HG02884 (cell line): Measurements from ENCODE around the gene C14orf132.

ENCODE experiments used
- ATAC-seq: cut with Tn5 transposase; IDR thresholded peaks from one replicate; pipeline ENCODE4 v1.9.1; 2021; ENCODE audit warnings: mild to moderate bottlenecking, moderate library complexity; ENCODE audit not compliant: unreplicated experiment

C14orf132 gene

GRCh38 chr14:96096639-96097610, 57.8 kb downstream of the C14orf132 start:
- no peak for ATAC-seq

GRCh38 chr14:96097752-96098151, 58.6 kb downstream of the C14orf132 start:
- ATAC-seq, result no peak

DNA sequence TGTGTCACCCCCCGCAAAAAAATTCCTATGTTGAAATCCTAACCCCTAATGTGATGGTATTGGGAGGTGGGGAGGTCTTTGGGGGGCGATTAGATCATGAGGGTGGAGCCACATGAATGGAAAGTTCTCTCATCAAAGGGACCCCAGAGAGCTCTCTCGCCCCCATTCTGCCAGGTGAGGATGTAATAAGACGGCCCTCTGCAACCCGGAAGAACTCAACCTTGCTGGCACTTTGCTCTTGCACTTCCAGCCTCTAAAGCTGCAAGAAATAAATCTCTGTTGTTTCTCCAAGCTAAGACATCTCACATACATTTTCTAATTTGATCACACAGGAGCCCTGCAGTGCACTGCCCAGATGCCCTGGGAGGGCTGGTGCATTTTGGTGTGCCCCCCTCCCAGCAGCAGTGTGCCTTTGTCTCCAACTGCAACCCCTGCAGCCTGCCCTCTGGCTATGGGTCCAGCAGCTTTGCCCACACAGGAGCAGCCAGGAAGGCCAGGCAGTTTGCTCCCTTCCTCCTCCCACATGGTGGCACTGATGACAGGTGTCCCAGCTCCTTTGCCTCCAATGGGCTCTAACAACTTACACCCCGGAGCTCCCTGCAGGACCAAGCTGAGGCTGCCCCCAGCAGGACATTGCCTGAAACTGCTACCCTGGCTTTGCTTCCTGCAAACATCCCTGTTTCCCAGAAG, 59.3 kb downstream of the C14orf132 start:
- ATAC-seq, result no peak

DNA sequence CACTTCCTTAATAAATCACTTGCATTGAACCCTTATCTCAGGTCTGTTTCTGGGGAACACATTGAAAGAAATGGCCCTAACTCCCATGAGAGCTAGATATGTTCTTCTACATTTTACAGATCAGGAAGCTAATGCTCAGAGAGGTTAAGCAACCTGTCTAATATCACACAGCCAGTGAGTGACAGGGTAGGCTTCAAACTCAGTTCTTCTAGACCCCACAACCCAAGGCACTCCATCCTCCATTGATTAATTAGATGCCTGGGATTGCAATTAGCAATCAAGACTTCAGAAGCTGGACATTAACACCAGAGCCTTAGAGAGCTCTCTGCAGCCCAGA, 59.8 kb downstream of the C14orf132 start:
- no peak for ATAC-seq

DNA sequence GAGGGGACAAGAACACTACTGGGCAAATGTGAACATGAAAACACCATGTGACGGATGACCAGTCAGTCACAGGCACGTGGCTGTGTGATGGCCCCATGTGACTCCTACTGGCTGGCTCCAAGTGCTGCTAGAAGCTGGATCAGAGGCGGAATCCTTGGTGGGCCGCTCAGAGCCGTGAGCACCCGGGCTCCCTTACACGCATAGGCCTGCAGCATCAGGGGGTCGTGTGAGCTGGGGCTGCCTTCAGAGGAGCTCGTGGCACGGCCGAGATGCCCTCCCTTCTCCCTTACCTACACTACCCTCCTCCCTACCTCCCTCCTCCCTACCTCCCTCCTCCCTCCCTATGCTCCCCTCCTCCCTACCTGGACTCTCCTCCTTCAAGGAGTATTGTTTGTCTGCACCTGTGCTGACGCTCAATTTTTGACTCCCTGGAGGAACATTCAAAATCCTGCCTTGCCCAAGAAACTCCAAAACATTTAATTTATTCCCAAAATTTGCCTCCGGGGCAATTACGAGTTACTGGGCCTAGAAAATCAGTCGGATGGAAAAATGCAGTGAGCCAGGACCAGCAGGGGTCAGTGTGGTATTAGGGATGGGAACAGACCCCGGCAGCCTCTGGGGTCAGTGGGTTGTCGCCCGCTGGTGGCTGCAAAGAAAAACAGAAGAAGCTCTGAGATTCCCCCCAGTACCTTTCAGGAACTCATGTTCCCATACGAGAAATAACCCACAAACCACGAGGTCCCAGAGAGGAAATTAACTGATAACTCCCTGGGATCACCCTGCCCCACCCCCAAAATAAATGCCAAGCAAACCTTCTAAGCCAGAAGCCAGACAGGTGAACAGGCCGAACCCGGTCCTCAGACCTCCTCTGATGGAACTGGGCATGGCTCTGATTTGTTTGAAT, 61.3 kb downstream of the C14orf132 start:
- ATAC-seq, result no peak

GRCh38 chr14:96102081-96102856, 63.1 kb downstream of the C14orf132 start:
- no peak for ATAC-seq

DNA sequence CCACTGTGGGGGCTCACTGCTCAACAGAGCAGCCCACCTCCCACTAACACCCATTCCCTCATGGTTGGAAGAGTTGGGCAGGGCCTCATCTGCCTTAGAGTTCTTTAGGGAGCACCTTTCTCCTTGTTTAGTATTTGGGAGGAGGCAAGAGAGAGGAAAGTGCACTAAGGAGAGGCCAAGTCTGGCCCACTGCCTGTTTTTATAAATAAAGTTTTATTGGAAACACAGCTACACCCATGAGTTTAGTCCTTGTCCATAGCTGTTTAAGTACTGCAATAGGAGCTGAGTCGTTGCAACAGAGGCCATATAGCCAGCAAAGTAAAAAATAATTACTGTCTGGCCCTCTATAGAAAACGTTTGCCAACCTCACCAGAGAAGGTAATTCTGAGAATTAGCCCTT, 63.9 kb downstream of the C14orf132 start:
- no peak for ATAC-seq

DNA sequence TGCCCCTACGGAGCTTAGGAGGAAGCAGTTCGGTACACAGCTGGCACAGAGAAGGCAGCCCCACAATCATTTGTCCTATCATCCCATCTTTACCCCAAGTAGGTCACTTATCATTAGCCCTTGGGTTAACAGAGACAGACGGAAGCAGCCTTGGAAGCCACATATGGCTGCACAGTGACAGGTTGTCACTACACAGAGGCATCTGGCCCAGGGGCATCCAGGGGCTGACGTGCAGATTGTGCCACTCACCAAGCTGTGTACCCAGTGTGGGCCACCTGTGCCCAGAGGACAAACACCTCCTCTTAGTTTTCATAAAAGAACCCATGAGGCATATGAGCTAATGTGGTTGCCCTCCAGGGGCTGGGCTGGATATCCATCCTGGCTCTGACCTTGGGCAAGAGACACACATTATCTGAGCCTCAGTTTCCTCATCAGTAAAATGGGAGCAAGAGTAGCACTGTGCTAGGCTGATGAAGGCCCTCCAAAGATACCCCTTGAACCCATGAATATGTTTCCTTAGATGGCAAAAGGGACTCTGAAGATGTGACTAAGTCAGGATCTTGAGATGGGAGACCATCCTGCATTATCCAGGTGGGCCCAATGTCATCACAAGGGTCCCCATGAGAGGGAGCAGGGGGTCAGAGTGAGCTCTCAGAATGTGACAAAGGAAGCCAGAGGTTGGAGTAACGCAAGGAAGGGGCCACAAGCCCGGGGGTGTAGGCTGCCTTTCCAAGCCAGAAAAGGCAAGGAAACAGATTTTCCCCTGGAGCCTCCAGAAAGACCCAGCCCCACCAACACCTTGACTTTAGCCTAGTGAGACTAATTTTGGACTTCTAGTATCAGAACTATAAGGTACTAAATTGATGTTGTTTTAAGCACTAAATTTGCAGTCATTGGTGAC, 64.6 kb downstream of the C14orf132 start:
- no peak for ATAC-seq

GRCh38 chr14:96104469-96105057, 65.4 kb downstream of the C14orf132 start:
- no peak for ATAC-seq

DNA sequence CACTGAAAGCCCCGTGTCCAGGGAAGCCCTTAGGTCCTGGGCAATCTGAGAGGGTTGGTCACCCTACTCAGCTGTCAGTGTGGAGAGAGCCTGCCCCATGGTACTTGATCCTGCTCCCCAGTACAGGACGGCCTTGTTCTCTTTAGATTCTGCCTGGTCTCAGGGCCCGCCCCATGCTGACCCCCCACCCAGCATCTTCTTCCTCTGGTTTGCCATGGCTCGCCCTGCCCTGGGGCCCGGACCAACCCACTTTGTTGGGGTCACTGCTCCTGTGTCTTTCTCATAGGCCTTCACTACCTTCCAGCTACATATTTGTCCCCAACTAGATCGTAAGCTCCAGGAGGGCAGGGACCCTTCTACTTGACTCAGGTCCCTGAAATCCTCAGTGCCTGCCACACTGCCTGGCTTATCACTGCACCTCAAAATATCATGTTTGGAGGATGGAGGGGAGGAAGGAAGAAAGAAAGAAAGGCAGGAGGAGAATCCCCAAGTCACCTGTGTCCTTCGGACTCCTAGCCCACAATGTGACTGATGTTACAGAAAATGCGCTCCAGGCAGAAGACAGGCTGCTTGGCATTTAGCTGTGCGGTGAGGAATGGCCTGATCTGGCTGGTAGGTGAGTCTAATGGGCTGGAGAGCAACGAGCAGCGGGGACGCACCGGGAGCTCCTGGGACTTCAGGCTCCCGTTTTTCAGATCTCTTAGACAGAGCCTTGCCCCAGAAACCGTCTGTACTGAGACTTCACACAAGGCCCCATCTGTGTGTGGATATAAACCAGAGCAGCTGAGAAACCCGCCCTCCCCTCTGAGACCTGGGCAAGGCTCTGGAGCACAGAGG, 66.1 kb downstream of the C14orf132 start:
- ATAC-seq, result no peak

DNA sequence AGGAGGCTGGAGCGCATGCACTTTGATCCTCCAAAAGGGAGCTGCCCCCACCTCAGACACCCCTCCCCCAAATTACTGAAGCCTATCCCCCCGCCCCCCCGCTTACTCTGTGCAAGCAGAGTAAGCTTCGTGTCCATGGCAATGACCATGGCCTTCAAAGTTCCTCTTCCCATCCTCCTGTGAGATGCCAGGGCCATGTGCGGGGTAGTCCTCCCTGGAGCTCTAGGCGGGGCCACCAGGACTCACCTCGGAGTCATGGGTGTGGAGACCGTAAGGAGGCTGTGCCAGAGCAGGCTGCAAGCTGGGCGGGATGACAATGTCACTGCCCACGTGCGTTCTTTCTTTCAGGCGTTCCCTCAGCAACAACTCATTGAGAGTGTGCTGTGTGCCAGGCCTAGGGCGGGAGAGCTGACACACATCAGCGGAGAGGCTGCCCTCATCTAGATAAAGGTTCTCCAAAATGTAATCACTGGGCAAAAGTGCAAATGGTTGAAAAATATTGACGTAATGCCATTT, 66.8 kb downstream of the C14orf132 start:
- no peak for ATAC-seq

DNA sequence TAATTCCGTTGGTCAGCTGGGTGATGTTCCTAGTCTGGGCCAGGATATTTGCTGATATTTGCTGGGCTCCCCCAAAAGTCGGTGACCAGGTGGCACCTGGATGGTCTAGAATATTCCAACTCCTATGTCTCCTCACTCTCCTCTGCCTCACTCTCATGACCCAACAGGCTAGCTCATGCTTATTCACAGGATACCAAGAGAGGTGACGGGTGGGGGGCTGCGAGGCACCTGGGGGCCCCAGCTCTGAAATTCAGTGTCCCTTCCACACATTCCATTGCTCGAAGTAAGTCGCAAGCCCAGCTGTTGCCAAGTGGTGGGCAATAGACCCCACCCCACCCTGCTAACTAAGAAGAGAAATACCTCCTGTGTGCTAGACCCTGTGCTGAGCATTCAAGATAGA, 67.7 kb downstream of the C14orf132 start:
- ATAC-seq, result no peak

- no peak for ATAC-seq
Measured at GRCh38 chr14:96108061-96108795, 69.1 kb downstream of the C14orf132 start.

DNA sequence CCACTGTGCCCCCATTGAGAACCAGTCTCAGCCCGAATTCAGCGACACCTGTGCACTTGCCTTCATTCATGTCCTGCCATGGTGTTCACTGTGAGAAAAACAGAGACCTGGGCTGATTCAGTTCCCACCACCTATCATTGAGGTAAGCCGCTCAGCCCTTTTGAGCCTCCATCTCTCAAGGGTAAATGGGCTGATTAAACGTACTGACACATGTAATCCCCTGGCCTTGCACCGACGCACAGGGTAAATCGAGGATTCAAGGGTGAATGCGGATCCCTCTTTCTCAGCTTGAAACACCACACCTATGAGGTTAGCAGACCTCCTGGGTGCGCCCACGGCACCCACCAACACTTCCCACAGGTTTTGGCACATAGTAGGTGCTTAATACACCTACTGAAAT, 69.7 kb downstream of the C14orf132 start:
- no peak for ATAC-seq

DNA sequence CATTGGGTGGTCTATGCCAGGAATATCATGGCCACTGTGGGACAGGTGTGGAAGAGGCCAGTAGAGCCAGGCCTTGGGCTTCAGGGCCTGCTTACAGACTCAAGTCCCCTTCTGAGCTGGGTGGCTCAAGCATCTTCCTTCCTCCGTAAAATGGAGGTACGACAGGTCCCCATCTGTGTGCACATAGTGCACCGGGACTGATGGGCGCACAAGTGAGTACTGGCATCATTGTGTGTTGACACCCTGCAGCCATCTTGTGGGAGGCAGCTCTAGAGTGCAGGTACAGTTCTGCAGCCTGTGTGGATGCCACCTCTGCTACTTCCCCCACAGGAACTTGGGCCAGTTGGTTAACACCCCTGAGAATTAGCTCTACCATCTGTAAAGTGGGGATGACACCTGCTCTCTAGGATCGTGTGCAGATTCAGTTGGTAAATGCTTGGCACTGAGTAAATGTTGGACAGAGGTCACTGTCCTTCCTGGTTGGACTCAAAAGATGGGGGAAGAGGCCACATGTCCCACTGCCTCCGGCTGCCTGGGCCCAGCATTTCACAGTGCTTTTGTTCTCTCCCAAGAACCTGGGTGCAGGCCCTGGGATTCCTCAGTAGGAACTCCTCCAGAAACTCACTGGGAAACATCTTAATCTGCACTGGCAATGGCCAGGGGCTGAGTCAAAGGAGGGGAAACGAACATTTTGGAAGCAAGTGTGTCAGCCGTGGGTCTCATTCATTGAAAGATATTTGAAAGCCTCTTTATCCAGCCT, 70.6 kb downstream of the C14orf132 start:
- ATAC-seq, result no peak

DNA sequence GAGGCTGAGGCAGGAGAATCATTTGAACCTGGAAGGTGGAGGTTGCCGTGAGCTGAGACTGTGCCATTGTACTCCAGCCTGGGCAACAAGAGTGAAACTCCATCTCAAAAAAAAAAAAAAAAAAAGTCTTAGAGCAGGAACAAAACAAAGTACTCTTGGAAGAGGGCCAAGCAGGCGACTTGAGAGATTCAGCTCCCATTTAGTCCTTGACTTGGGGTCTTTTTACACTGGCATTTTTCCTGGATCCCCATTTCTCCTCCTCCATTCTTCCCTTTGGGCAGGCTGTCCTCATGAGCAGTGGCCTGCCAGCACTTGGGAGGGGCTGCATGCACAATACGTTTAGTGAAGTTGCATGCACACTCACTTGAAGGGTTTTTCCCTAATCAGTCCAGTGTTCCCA, 72.9 kb downstream of the C14orf132 start:
- ATAC-seq, result no peak

- no peak for ATAC-seq
Measured at GRCh38 chr14:96114002-96114401, 74.8 kb downstream of the C14orf132 start.
